SU-DHL-6 (cell line): ENCODE data around the gene PRKACA.

Source experiments
- CTCF ChIP-seq: fragments of 200-600 bp; sonication (generic); IDR thresholded peaks from one replicate; pipeline ENCODE4 v1.5.1; 2017; ENCODE audit warnings: antibody characterized with exemption, mild to moderate bottlenecking, low read length, moderate library complexity; ENCODE audit not compliant: insufficient read depth, poor library complexity, severe bottlenecking
- EZH2phosphoT487 ChIP-seq: fragments of 200-600 bp; sonication (generic), shearing (Covaris generic); conservative IDR thresholded peaks from 2 replicates; pipeline ENCODE4 v1.6.1; 2018; ENCODE audit warnings: mild to moderate bottlenecking, antibody characterized with exemption, low read length, moderate library complexity, mixed read lengths

- TF ChIP-seq CTCF (no peak), EZH2phosphoT487 (no peak)
Measured at GRCh38 chr19:14080887-14081796, 36.4 kb downstream of the PRKACA start.
